HG02642 (cell line): ENCODE data around the gene C1orf35.

Experiments used
- ATAC-seq: cut with Tn5 transposase; IDR thresholded peaks from one replicate; pipeline ENCODE4 v1.9.1; 2021; ENCODE audit warnings: mild to moderate bottlenecking; ENCODE audit not compliant: unreplicated experiment, poor library complexity

C1orf35 gene

DNA sequence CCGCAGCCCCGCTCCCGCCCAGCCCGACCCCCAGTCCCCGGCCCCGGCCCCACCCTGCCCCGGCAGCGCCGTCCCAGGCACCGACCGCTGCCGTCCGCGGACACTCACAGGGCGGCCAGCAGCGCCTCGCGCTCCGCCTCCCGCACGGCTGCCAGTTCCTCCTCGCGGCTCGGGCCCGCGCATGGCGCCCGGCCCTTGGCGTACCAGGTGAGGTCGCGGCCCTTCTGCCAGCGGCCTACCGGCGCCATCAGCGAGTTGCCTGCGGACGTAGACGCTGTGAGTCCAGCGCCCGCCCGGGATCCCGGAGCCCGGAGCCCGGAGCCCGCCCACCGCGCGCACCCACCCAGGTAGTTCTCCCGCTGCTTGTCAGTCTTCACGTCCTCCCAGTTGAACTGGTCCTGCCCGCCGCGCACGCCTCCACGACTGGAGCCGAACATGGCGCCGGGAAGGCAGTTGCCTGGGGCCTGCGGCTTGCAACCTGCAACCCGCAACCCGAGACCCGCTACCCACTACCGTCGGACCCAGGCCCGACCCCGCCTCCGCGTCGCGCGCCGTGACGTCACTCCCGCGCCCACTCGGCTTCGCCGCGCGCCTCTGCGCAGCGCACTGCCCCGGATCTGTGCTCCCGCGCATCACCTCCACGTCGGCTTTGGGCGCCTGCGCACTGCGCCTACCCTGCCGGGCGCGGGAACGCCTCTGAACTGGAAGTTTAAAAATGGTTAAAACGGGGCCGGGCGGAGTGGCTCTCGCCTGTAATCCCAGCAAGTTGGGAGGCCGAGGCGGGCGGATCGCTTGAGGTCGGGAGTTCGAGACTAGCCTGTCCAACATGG lies at the start of gene C1orf35:
TSS of gene C1orf35 (minus strand) at position 535 of the 830 bp plus-strand sequence. CDS start at position 437, 98 bp downstream.
- peak; percentile 79 for ATAC-seq

DNA sequence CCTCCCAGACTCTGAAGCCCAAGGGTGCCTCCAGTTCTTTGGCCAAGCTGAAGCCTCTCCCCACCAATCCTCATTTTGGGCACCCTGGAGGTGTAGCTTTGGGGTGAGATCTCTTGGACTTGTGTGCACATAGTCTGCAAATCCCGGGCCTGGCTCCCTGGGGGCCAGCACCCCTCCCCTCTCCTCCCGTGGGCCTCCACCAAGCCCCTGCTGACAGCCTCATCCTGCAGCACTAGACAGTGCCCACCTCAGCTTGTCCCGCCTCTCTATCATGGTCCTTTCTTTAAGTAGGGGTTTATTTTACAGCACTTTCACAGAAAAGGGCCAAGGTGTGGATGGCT lies 49.8 kb upstream of the C1orf35 start:
- ATAC-seq = no peak

DNA sequence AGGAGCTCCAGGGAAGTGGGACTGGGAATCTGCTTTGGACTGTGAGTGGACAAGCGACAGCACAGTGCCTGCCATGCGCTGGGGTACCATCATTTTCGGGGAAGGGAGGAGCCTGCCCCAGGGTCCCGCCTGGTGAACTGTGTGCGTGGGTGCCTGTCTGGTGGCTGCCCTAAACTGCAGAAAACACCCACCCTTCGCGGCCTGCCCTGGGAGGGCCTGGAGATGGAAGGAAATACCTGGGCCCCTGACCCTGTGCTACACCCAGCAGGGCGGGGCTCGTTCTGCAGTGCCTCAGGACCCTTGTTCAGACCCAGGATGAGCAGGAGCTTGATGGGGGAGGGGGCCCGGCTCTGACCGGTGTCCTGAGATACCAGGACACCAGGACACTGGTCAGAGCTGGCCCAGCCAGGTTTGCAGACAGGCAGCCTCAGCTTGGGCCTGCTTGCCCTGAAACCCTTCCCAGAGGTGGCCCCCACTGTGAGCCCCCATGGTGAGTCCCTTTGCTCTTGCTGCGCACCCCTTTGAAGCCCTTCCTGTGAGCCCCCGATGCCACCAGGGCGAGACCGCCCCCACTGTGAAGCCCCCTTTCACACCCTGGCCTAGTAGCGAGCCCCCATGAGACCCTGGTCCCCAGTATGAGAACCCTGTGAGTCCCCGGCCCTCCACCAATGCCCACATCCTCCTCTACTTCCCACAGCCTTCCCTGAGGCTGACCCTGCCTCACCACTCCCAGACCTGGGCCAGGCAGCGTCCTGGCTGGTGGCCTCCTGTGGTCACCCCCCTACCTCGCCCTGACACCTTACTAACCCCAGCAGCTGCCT lies 49.2 kb upstream of the C1orf35 start:
- ATAC-seq = no peak

DNA sequence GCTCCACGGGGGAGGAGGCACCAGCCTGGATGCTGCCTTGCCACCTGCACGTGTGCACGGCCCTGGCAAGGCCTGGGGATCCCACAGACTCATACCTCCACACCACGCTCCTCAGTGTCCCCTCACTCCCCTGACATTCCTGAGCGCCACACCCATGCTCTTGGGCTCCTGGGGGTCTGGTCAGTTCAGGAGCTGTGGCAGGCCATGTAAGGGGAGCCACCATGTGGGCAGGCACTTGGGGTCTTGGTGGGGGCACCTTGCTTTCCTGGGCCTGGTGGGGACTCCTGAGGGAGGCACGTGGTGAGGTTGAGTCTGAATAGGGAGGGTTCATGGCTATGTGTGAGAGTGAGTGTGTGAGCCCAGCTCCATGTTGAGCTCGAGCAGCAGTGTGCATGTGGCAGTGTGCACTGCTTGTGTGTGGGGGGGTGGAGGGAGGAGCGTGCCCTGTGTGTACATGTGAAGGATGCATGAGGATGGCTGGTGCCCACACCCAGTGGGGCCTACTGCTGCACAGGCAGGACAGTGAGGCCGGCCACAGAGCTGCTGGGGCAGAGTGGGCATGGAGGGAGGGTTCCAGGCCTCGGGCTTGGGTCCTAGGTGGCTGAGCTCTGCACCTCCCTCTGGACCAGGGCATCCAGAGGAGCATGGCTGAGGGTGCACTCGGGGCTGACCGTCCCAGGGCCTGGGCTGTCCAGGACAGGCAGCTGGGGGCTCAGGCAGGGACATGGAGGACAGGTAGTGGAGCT lies 48.2 kb upstream of the C1orf35 start:
- no peak for ATAC-seq

DNA sequence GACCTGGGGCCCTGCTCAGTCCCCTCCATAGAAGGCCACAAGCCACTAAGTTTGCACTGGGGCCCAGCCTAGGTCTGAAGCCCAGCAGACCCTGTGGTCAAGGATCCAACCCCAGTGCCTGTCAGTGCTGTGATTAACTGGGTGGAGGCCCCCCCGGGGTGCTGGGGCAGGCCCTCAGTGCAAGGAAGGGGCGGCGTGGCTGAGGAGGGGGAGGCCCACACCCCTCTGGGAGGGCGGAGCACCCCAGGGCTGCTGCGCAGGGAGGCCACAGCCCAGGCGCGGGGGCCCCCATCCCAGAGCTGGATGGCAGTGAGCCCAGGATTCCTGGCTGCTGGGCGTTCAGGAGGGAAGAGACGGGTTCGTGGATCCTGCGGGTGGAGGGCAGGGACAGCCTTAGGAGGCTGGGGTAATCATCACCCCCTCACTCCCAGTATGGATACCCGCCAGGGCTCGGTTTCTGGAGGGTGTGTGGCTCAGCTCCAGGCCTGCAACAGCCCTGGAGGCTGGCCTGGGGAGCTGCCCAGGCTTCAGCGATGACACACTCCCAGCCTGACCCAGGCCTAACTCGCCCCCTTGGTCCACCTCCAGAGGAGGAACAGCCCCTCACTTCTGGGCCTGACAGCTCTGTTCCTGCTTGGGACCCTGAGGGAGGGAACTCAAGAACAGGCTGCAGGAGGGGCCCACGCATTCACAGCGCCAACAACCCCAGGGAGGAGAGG lies 47.5 kb upstream of the C1orf35 start:
- no peak for ATAC-seq

- ATAC-seq = no peak
Measured at GRCh38 chr1:228150120-228150460, 47.0 kb upstream of the C1orf35 start.

DNA sequence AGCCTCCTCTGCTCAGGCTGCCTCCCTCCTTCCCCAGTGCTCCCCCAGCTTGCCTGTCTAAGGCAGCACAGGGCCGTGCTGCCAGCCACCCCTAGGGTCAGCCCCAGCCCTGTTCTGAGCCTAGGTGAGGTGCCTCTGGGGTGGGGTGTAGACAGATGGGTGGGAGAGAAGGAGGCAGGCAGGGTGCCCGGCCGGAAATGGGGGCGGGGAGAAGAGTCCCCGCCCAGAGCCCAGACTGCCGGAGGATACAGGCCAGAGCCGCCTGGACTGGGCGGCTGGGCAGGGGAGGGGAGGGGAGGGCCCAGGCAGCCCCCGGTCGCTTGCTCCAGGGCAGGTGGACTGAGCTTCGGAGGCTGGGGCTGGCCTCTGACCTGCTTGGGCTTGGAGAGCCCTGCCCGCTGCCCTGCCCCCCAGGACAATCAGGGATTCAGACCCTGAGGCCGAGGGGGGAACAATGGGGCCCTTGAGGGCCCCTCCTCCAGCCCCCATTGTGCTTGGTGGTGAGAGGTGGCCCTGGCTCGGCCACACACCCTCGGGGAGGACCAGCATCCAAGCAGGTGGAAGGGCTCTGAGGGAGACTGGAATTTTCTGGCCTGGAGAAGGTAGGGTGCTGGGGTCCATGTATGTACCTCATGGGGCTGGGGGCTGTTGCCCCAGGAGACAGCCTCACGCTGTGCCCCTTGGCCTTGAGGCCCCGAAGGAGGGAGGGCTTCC lies 46.4 kb upstream of the C1orf35 start, which contains the start of gene GJC2:
TSS of gene GJC2 (plus strand) at position 525 of the 714 bp plus-strand sequence. CDS start 7,829 bp downstream, outside the sequence.
- ATAC-seq = no peak

GRCh38 chr1:228148935-228149405 lies 45.8 kb upstream of the C1orf35 start:
- no peak for ATAC-seq

DNA sequence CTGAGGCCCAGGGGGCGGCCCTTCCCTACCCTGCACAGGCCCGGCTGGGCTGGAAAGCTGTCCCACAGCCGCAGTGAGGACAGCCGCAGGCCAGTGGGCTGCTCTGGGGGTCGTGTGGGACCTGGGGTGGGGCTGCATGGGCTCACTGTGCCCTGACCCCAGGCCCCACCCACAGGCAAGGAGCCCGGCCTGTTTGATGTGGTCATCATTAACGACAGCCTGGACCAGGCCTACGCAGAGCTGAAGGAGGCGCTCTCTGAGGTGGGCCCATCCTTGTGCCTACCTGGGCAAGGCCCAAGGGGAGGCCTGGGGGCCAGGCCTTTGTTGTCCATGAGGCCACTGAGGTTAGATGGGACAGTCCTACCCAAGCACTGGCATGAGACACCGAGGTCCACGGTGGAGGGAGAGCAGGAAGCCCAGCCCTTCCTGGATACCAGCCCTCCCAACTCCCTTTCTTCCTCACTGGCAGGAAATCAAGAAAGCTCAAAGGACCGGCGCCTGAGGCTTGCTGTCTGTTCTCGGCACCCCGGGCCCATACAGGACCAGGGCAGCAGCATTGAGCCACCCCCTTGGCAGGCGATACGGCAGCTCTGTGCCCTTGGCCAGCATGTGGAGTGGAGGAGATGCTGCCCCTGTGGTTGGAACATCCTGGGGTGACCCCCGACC lies 45.2 kb upstream of the C1orf35 start:
- no peak for ATAC-seq

- ATAC-seq = no peak
Measured at GRCh38 chr1:228147768-228148167, 44.6 kb upstream of the C1orf35 start.

DNA sequence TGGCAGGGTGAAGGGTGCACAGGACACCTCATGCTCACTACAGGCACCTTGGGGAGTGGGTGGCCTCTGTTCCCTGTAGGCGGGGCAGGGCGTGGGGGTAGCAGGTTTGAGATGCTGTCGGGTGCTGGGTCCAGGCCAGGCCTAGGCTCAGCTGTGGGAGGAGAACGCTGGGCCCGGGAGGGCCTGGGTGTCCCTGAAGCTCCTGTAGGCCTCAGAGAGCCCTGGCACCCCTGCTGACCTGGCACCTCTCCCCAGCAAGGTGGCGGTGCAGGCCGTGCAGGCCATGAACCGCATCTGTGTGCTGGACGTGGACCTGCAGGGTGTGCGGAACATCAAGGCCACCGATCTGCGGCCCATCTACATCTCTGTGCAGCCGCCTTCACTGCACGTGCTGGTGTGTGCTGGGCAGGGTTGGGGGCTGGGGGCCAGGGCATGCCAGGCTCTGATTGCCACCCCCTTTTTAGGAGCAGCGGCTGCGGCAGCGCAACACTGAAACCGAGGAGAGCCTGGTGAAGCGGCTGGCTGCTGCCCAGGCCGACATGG lies 44.1 kb upstream of the C1orf35 start:
- no peak for ATAC-seq

DNA sequence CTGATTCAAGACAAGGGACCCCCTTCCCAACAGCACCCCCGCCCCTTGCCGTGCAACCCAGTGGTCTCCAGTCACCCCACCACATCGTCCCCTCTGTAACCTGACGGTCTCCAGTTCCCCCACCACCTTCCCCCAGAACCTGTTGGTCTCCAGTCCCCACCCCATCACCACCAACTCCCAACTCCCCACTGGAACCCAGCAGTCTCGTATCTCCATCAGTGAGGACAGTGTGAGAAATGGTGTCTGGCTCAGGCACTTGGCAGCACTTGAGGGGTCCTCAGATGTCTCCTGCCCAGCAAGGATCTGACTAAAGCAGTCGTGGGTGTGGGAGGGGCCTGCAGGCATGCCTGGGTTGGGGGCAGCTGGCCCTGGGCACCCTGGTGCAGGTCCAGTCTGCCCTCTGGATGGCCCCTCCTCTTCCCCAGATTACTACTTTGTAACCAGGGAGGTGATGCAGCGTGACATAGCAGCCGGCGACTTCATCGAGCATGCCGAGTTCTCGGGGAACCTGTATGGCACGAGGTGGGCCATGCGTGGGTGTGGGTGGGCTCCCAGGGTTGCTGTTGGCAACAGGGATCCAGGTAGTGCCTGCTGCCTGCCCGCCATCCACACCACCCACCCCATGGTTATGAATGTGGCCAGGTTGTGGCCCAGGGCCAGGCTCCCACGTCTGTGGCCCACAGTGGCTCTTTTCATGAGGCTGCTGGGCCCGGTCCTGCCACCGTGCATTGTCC lies 43.5 kb upstream of the C1orf35 start:
- no peak for ATAC-seq

DNA sequence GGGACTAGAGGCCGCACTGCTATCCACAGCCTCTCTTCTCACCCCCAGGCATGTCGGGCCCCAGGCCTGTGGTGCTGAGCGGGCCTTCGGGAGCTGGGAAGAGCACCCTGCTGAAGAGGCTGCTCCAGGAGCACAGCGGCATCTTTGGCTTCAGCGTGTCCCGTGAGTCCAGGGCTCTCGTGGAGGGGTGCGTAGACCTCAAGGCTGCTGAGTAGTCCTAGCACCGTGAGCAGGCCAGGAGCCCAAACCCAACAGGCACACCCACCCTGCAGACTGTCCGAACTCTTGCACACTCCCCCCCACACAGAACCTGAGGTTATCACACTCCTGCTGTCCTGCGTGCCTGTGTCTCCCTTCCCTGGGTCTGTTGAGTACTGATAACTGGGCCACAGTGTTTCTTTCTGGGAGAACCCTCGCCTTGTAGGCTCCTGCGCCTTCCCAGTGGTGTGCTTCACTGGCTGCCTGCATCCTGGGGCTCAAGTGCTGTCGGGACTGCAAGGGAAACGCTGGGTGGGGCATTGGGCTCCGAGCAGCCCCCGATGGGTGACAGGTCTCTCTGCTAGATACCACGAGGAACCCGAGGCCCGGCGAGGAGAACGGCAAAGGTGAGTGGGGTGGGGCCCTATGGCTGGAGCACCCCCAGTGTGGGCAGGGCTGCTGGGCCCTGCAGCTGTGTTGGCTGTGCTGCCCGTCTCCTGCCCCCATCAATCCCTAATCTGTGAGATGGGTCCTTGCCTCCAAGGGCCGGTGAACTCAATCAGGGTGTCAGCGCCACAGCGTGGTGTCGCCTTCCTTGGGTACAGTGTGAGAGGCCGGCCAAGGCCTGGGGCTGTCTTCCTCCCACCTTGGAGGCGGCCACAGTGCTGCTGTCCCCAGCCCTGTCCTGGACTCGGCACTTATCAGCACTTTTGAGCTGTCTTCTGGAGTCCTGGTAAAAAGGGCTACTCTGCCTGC lies 42.6 kb upstream of the C1orf35 start:
- no peak for ATAC-seq

GRCh38 chr1:228144993-228145343 lies 41.8 kb upstream of the C1orf35 start:
- ATAC-seq = no peak

DNA sequence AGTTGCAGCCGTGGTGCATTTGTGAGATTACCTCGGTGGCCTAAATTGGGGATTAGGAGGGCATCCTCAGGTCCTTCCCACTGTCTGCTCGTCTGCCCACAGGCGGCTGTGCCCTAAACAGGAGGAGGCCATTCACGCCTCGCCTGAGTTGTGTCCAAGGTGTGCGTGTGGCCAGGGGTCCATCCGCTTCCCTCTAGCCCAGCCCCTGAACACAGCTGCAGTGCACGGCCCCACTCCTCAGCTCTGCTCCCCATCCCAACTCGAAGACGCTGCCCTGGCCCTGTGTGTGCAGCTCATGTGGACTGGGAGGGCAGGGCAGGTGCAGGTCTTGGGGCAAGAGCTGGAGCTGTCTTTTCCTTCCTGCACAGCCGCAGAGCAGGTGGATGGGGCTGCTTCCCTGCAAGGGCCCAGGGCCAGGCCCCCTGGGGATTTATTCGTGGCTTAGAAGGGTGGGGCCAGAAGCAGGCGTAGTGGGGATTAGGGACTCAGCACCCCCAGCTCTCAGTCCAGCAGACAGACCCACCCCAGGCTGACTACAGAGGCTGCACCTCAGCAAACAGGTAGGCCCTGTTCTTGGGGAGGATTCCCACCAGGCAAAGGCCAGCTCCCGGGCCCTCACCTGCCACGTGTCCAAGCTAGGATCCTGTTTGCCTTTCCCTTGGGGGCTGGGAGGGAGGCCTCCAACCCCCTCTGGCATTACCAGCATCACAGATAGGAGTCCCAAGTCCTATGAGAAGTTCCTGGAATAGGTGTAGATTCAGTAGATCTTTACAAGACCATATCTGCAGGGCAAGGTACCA lies 41.3 kb upstream of the C1orf35 start:
- ATAC-seq = no peak

GRCh38 chr1:228143480-228144192 lies 40.5 kb upstream of the C1orf35 start:
- ATAC-seq = no peak
